NT2/D1 (cell line): ENCODE measurements around the gene FAM200A.

ENCODE experiments used
- SUZ12 ChIP-seq: IDR thresholded peaks from 2 replicates; pipeline ENCODE4 v1.6.1; 2011; ENCODE audit not compliant: insufficient read length, insufficient read depth; ENCODE audit errors: extremely low read depth
- ZNF274 ChIP-seq: IDR thresholded peaks from 2 replicates; pipeline ENCODE4 v1.6.1; 2011; ENCODE audit warnings: mild to moderate bottlenecking, low read depth, low read length

- no peak for TF ChIP-seq ZNF274
- TF ChIP-seq SUZ12 = no peak
Measured at GRCh38 chr7:99553039-99553438, 1.1 kb upstream of the FAM200A start.
